ENCODE data around the gene CDYL. TPM values are rescaled to one million over a fixed set of nuclear protein-coding genes. Genes with fewer than 3 reads are reported as not detected.

Gene CDYL
- polyA plus RNA-seq, 3 donors = 2.9 to 21.2 (median 4.2) TPM

- Histone ChIP-seq H3K9ac (ENCODE audit: insufficient read depth, low read length, poor library complexity, severe bottlenecking) (no peak overlapping the region), H3K27ac (ENCODE audit: low read depth in 1 of 2, low read length in 2 of 2) (no peak overlapping the region), H3K36me3 (replicated peaks in 1 of 2; ENCODE audit: control insufficient read depth in 1 of 2, insufficient read depth in 2 of 2, low read length in 2 of 2) (no peaks in the 10 kb centered on the region), H2AFZ (ENCODE audit: insufficient read depth, low read depth, low read length, poor library complexity, severe bottlenecking) (no peak overlapping the region), H4K20me1 (ENCODE audit: insufficient read depth, low read length) (peaks cover 96% of the 10 kb centered on the region), H3K4me2 (replicated peaks; ENCODE audit: extremely low read depth, low read length, poor library complexity, severe bottlenecking) (no peak overlapping the region), H3K27me3 (ENCODE audit: control insufficient read depth in 2 of 2, insufficient read depth in 2 of 2, low read length in 2 of 2) (no peaks in the 10 kb centered on the region), H3K9me3 (replicated peaks in 1 of 2; ENCODE audit: control insufficient read depth in 1 of 2, insufficient read depth in 1 of 2, low read length in 2 of 2) (no peaks in the 10 kb centered on the region), H3K79me2 (ENCODE audit: insufficient read depth, low read length) (peaks cover 96% of the 10 kb centered on the region), H3K4me3 (replicated peaks in 1 of 3; ENCODE audit: low read depth in 2 of 3, low read length in 3 of 3) (no peak overlapping the region), H3K4me1 (ENCODE audit: control insufficient read depth in 1 of 2, insufficient read depth in 2 of 2, low read length in 2 of 2) (peaks cover 13 to 17% of the 10 kb centered on the region in 2 donors)
- DNase-seq = no peak
- no peak for TF ChIP-seq CTCF (IDR thresholded peaks at IDR 0.05)
- intact Hi-C loops (cut with micrococcal nuclease) = no loop called here
- H3K27me3 Mint-ChIP-seq (ENCODE audit: low read depth in 3 of 3) = no peaks in the 10 kb centered on the region
- peaks cover 41% of the 10 kb centered on the region for H3K4me1 Mint-ChIP-seq
- peaks cover 0 to 2% (median under 1%) of the 10 kb centered on the region in 7 donors for H3K9me3 Mint-ChIP-seq
- no peaks in the 10 kb centered on the region for H3K36me3 Mint-ChIP-seq
- peak overlapping the region in 1 of 7 donors; percentile 11 for H3K27ac Mint-ChIP-seq
- H3K4me3 Mint-ChIP-seq = no peak overlapping the region
These were observed 38.0 kb downstream of the CDYL start for GRCh38 chr6:4814212-4814611.

- no peaks in the 10 kb centered on the region for H3K9me3 ChIP-seq (replicated peaks in 1 of 2; ENCODE audit: control insufficient read depth in 1 of 2, insufficient read depth in 1 of 2, low read length in 2 of 2)
- intact Hi-C loops (cut with micrococcal nuclease) = no loop called here
- no peak overlapping the region for H2AFZ ChIP-seq (ENCODE audit: insufficient read depth, low read depth, low read length, poor library complexity, severe bottlenecking)
- peaks cover 0 to 1% (median 0%) of the 10 kb centered on the region in 7 donors for H3K9me3 Mint-ChIP-seq
- no peaks in the 10 kb centered on the region for H3K36me3 ChIP-seq (replicated peaks in 1 of 2; ENCODE audit: control insufficient read depth in 1 of 2, insufficient read depth in 2 of 2, low read length in 2 of 2)
- no peaks in the 10 kb centered on the region for H3K27me3 ChIP-seq (ENCODE audit: control insufficient read depth in 2 of 2, insufficient read depth in 2 of 2, low read length in 2 of 2)
- peaks cover 42% of the 10 kb centered on the region for H3K4me1 Mint-ChIP-seq
- no CpG with 5 or more reads among the region's 2 CpGs for WGBS (ENCODE audit: insufficient coverage)
- no peak overlapping the region for H3K4me3 Mint-ChIP-seq
- H4K20me1 ChIP-seq (ENCODE audit: insufficient read depth, low read length) = peaks cover 100% of the 10 kb centered on the region
- H3K4me2 ChIP-seq (replicated peaks; ENCODE audit: extremely low read depth, low read length, poor library complexity, severe bottlenecking) = no peak overlapping the region
- TF ChIP-seq CTCF (IDR thresholded peaks at IDR 0.05) = no peak
- peaks cover 99% of the 10 kb centered on the region for H3K79me2 ChIP-seq (ENCODE audit: insufficient read depth, low read length)
- H3K4me1 ChIP-seq (ENCODE audit: control insufficient read depth in 1 of 2, insufficient read depth in 2 of 2, low read length in 2 of 2) = peaks cover 13 to 17% of the 10 kb centered on the region in 2 donors
- H3K9ac ChIP-seq (ENCODE audit: insufficient read depth, low read length, poor library complexity, severe bottlenecking) = no peak overlapping the region
- no peaks in the 10 kb centered on the region for H3K27me3 Mint-ChIP-seq (ENCODE audit: low read depth in 3 of 3)
- H3K4me3 ChIP-seq (replicated peaks in 1 of 3; ENCODE audit: low read depth in 2 of 3, low read length in 3 of 3) = no peak overlapping the region
- peak overlapping the region in 1 of 7 donors; percentile 20 for H3K27ac Mint-ChIP-seq
- H3K27ac ChIP-seq (ENCODE audit: low read depth in 1 of 2, low read length in 2 of 2) = no peak overlapping the region
- DNase-seq = no peak
- no peaks in the 10 kb centered on the region for H3K36me3 Mint-ChIP-seq
These were observed 38.8 kb downstream of the CDYL start for GRCh38 chr6:4814987-4815386.
